Psoas muscle (tissue), 8 donors: Measurements from ENCODE around the gene RABGAP1L. TPM values are rescaled to one million over a fixed set of nuclear protein-coding genes. Genes with fewer than 3 reads are reported as not detected.

Experiments
- ATAC-seq, 4 donors: fragments of 200-7000 bp; cut with Tn5 transposase; one replicate each; pipeline ENCODE4 v1.9.1; 2020; ENCODE audit warnings: moderate library complexity in 3 of 4, mild to moderate bottlenecking in 2 of 4
- DNase-seq, 2 donors: peaks; one replicate each; pipeline ENCODE4 v3.0.0-alpha.2; 2020
- H3K27ac ChIP-seq: fragments of 200-600 bp; one replicate; pipeline ENCODE4 v1.8.0; 2022
- H3K27me3 ChIP-seq, 3 donors: fragments of 200-600 bp in 1 of 3; one replicate each; pipeline versions ENCODE4 v1.6.1 to v1.8.0; 2013 to 2022; ENCODE audit warnings: low read length in 2 of 3, mild to moderate bottlenecking in 2 of 3, moderate library complexity in 1 of 3; ENCODE audit not compliant: insufficient read depth in 3 of 3
- H3K36me3 ChIP-seq, 2 donors: fragments of 200-600 bp in 1 of 2; one replicate each; pipeline versions ENCODE4 v1.6.1 to v1.8.0; 2013 to 2022; ENCODE audit warnings: low read depth in 1 of 2, mild to moderate bottlenecking in 1 of 2, moderate library complexity in 1 of 2; ENCODE audit not compliant: insufficient read depth in 1 of 2
- H3K4me1 ChIP-seq: fragments of 200-600 bp; one replicate; pipeline ENCODE4 v1.8.0; 2022
- H3K4me3 ChIP-seq: fragments of 200-600 bp; one replicate; pipeline ENCODE4 v1.8.0; 2022; ENCODE audit warnings: mild to moderate bottlenecking
- H3K9me3 ChIP-seq: fragments of 200-600 bp; one replicate; pipeline ENCODE4 v1.8.0; 2022
- WGBS, 3 donors: extraction: QIAGEN DNeasy Blood & Tissue Kit; methylation state at CpG; one replicate each; pipeline versions ENCODE4 v1.1.6 to v1.1.7; 2013; 5-methylcytosine and 5-hydroxymethylcytosine counted together
- intact Hi-C, 2 donors: fragments of 100-400 bp; cut with DNase I; formaldehyde crosslinking; loops; one replicate each; pipeline versions ENCODE4 v1.11.0 to v1.14.2; 2022
- polyA plus RNA-seq, 3 donors: library from polyadenylated mRNA; stranded (reverse); fragments of 200-250 nt; gene quantifications; one replicate each; pipeline ENCODE4 v1.2.3, GENCODE V29; 2013
- total RNA-seq, 4 donors: library from RNA; stranded (reverse); fragmentation: NEBNext Ultra II Directional in 2 of 4; extraction: Animal tissue kit (Norgen Biotek cat#: 25700) in 2 of 4; gene quantifications; one replicate each; pipeline versions ENCODE4 v1.2.1 to v1.2.4, GENCODE V29; 2021 to 2023
- TF ChIP-seq, protein P1 (sequence below): fragments of 200-600 bp; IDR thresholded peaks from one replicate; pipeline ENCODE4 v1.8.0; 2022; ENCODE audit warnings: antibody characterized with exemption
- donor health status: healthy with polysubstance abuse.
- donor health status: DM: no; HTN: no; CAD: no; lungs with moderate emphysema.
- donor health status: Bipolar disorder and iron deficiency.
- donor health status: healthy.
- donor health status: DM: yes; HTN: yes; CAD: no.
- donor health status: DM: no; HTN: no; CAD: no.
- donor health status: DM: no; HTN: no; CAD: no.
- donor health status: DM: yes; HTN: yes; CAD: no.

RABGAP1L gene
- total and polyA plus RNA-seq, 7 donors: 2.9 to 14.4 (median 8.7) TPM

DNA sequence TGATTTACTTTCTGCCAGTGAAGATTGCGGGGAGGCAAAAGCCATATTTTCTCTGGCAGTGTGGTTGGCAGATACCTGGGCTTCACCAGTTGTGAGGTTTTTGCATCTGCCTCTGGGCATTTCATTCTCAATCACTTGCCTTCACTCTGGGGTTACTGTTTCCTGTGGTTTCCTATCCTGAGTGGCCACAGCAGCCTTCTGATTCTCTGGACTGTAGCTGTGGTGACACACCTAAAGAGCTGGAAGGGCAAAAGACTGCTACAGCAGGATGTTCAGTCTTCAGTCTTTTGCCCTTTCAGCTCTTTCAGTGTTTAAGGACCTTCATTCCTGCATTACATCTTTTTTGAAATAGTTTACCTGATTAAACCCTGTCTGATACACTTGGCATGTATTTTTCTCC, 237.9 kb downstream of the RABGAP1L start:
- TF ChIP-seq, protein P1, sequence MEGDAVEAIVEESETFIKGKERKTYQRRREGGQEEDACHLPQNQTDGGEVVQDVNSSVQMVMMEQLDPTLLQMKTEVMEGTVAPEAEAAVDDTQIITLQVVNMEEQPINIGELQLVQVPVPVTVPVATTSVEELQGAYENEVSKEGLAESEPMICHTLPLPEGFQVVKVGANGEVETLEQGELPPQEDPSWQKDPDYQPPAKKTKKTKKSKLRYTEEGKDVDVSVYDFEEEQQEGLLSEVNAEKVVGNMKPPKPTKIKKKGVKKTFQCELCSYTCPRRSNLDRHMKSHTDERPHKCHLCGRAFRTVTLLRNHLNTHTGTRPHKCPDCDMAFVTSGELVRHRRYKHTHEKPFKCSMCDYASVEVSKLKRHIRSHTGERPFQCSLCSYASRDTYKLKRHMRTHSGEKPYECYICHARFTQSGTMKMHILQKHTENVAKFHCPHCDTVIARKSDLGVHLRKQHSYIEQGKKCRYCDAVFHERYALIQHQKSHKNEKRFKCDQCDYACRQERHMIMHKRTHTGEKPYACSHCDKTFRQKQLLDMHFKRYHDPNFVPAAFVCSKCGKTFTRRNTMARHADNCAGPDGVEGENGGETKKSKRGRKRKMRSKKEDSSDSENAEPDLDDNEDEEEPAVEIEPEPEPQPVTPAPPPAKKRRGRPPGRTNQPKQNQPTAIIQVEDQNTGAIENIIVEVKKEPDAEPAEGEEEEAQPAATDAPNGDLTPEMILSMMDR: no peak
- intact Hi-C loops: no loop called here
- WGBS, 3 donors: 85 to 100% (median 95%) methylated on average over 1 of the region's 1 CpG

DNA sequence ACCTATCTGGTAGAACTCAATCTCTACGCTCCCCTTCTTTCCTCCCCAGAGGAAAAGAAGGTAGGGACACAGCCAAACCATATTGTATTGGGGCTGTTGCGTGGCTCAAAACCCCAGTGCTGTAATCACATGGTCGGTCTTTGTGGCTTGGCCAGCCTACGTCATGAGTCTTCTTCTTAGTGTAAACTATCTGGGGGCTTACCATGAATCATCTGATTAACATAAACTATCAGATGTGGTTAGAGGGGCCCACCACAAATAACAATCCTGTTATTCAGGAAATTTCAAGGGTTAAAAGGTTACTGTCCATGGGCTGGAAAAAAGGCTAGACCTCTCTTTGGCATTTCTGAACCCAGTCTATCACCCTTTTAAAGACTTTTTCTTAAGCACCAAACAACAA, 238.9 kb downstream of the RABGAP1L start:
- Histone ChIP-seq H3K9me3 (no peaks in the 10 kb centered on the region), H3K4me1 (no peaks in the 10 kb centered on the region), H3K27ac (no peak overlapping the region), H3K27me3 (no peaks in the 10 kb centered on the region), H3K36me3 (no peaks in the 10 kb centered on the region), H3K4me3 (no peak overlapping the region)
- intact Hi-C loops: no loop called here
- ATAC-seq (no peak), DNase-seq (no peak)
- 94 to 96% (median 94%) methylated on average over 4 of the region's 4 CpGs for WGBS, 3 donors
- TF ChIP-seq, protein P1: no peak

More for the DNA sequence above, 237.9 kb downstream of the RABGAP1L start:
- Histone ChIP-seq H3K36me3 (no peaks in the 10 kb centered on the region), H3K27ac (no peak overlapping the region), H3K9me3 (no peaks in the 10 kb centered on the region), H3K27me3 (no peaks in the 10 kb centered on the region), H3K4me3 (no peak overlapping the region), H3K4me1 (no peaks in the 10 kb centered on the region)
- ATAC-seq (no peak), DNase-seq (no peak)

DNA sequence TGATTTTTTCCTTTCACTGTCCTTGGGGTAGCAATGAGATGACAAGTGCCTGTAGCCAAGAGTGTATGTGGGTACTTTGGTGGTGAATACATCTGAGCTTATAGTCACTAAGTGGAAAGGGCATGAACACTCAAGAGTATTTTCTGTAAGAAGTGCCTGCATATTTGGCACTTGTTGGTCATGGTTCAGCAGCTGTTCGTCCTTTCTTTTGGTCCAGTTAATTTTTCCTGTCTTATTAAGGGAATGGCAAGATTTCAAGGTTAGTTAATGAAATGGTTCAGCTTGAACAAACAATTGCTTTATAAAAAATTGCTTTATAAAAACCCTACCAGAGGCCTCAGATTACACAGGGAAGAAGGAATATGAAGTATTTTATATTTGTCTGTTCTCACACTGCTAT, 239.9 kb downstream of the RABGAP1L start:
- intact Hi-C loops: no loop called here
- no peak overlapping the region for H3K4me3 ChIP-seq
- no peaks in the 10 kb centered on the region for H3K9me3 ChIP-seq
- WGBS, 3 donors: 24 to 52% (median 34%) methylated on average over 1 of the region's 1 CpG
- TF ChIP-seq, protein P1: no peak
- no peaks in the 10 kb centered on the region for H3K36me3 ChIP-seq
- H3K27me3 ChIP-seq: no peaks in the 10 kb centered on the region
- ATAC-seq (no peak), DNase-seq (no peak)
- no peaks in the 10 kb centered on the region for H3K4me1 ChIP-seq
- H3K27ac ChIP-seq: no peak overlapping the region

DNA sequence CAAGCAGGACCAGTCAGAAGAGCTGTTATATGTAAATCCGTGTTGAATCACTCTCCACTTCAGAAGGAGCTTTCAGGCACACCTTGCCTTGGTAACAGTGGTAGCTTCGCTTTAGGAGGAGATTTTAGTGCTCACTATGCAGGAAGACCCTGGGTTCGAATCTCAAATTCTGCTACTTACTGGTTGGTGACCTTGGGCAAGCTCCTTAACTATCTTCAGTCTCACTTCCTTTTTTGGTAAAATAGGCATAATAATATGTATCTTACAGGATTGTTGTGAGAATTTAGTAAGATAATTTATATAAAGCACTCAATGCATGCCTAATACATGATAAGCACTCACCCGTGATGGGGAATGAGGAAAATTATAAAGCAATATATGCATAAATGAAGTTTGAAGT, 241.8 kb downstream of the RABGAP1L start:
- no peaks in the 10 kb centered on the region for H3K4me1 ChIP-seq
- no peak overlapping the region for H3K4me3 ChIP-seq
- H3K27me3 ChIP-seq: no peaks in the 10 kb centered on the region
- TF ChIP-seq, protein P1: no peak
- H3K36me3 ChIP-seq: no peaks in the 10 kb centered on the region
- no peak overlapping the region for H3K27ac ChIP-seq
- ATAC-seq: no peak
- no peaks in the 10 kb centered on the region for H3K9me3 ChIP-seq
- 94 to 96% (median 96%) methylated on average over 4 of the region's 4 CpGs for WGBS, 3 donors
- intact Hi-C loops: no loop called here
- no peak for DNase-seq

DNA sequence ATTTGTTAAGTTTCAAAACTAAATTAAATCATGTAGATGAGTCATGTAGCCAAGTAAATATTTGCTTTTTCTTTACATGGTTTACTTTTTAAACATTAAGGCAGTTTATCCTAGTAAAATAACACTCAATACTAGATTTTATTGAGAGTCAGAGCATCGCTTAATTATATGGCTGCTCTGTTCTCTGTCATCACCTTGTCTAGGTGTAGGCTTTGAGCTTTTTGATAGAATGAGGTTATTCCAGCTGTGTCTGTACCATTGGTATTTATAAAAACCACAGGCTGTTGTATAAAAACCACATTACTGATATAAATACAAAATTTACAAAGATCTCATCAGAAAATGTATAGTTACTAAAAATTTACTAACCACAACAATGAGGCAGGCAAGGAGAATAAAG, 245.9 kb downstream of the RABGAP1L start:
- Histone ChIP-seq H3K9me3 (no peaks in the 10 kb centered on the region), H3K4me1 (no peaks in the 10 kb centered on the region), H3K36me3 (no peaks in the 10 kb centered on the region), H3K27me3 (no peaks in the 10 kb centered on the region), H3K27ac (no peak overlapping the region), H3K4me3 (no peak overlapping the region)
- DNase-seq: no peak
- intact Hi-C loops: no loop called here
- ATAC-seq: no peak
- WGBS, 3 donors: 96 to 100% (median 99%) methylated on average over 1 of the region's 1 CpG
- TF ChIP-seq, protein P1: no peak
